GM23338 (cell line): Measurements from ENCODE around the gene NCOR2. TPM values are rescaled to one million over a fixed set of nuclear protein-coding genes. Genes with fewer than 3 reads are reported as not detected.

Experiments used
- ATAC-seq: fragments of 200-7000 bp; cut with Tn5 transposase; 3 replicates; pipeline ENCODE4 v1.9.1; 2020
- DNase-seq: peaks from one replicate; pipeline ENCODE4 v3.0.0-alpha.2; 2015; ENCODE audit warnings: low spot score
- H2AFZ ChIP-seq: fragments of 200-600 bp; sonication (generic); 2 replicates; pipeline ENCODE4 v1.8.0; 2016; ENCODE audit warnings: antibody characterized with exemption, mild to moderate bottlenecking, moderate library complexity
- H3F3A ChIP-seq: fragments of 200-600 bp; sonication (generic); replicated peaks from 2 replicates; pipeline ENCODE4 v1.8.0; 2017; ENCODE audit warnings: antibody characterized with exemption, mixed run types, low read depth
- H3K27ac ChIP-seq: fragments of 200-600 bp; sonication (generic); 2 replicates; pipeline ENCODE4 v1.6.1; 2016; ENCODE audit warnings: low read depth
- H3K27me3 ChIP-seq: fragments of 200-600 bp; sonication (generic); 2 replicates; pipeline ENCODE4 v1.8.0; 2016; ENCODE audit warnings: mild to moderate bottlenecking, mixed run types, moderate library complexity; ENCODE audit not compliant: insufficient read depth
- H3K36me3 ChIP-seq: fragments of 200-600 bp; sonication (generic); 2 replicates; pipeline ENCODE4 v1.8.0; 2016; ENCODE audit warnings: mild to moderate bottlenecking; ENCODE audit not compliant: insufficient read depth
- H3K4me1 ChIP-seq: fragments of 200-600 bp; sonication (generic); 2 replicates; pipeline ENCODE4 v1.8.0; 2016; ENCODE audit warnings: mild to moderate bottlenecking, moderate library complexity; ENCODE audit not compliant: insufficient read depth
- H3K4me2 ChIP-seq: fragments of 200-600 bp; sonication (generic); 2 replicates; pipeline ENCODE4 v1.7.1; 2017; ENCODE audit warnings: mixed run types
- H3K4me3 ChIP-seq: fragments of 200-600 bp; sonication (generic); 2 replicates; pipeline ENCODE4 v1.6.1; 2016; ENCODE audit warnings: mixed run types
- H3K79me2 ChIP-seq: fragments of 200-600 bp; sonication (generic); replicated peaks from 2 replicates; pipeline ENCODE4 v1.8.0; 2017; ENCODE audit warnings: mild to moderate bottlenecking; ENCODE audit not compliant: insufficient read depth
- H3K9me2 ChIP-seq: fragments of 200-600 bp; sonication (generic); 2 replicates; pipeline ENCODE4 v1.8.0; 2017; ENCODE audit not compliant: insufficient read depth
- H4K20me1 ChIP-seq: fragments of 200-600 bp; sonication (generic); replicated peaks from 2 replicates; pipeline ENCODE4 v1.8.0; 2017; ENCODE audit warnings: mild to moderate bottlenecking; ENCODE audit not compliant: insufficient read depth
- H3K27ac Mint-ChIP-seq: 2 replicates; pipeline ENCODE4 v1.8.0; 2020; ENCODE audit warnings: inconsistent platforms, mild to moderate bottlenecking, moderate library complexity, mixed read lengths
- H3K27me3 Mint-ChIP-seq: 3 replicates; pipeline ENCODE4 v1.8.0; 2022; ENCODE audit warnings: low read depth, mild to moderate bottlenecking, moderate library complexity, mixed read lengths, inconsistent platforms; ENCODE audit not compliant: insufficient read depth, poor library complexity
- H3K36me3 Mint-ChIP-seq: 3 replicates; pipeline ENCODE4 v1.8.0; 2021; ENCODE audit warnings: low read depth, mild to moderate bottlenecking, inconsistent platforms, moderate library complexity, mixed read lengths
- H3K4me1 Mint-ChIP-seq: 3 replicates; pipeline ENCODE4 v1.8.0; 2020; ENCODE audit warnings: mild to moderate bottlenecking, inconsistent platforms, mixed read lengths
- H3K4me3 Mint-ChIP-seq: 3 replicates; pipeline ENCODE4 v1.8.0; 2021; ENCODE audit warnings: moderate library complexity, mild to moderate bottlenecking, inconsistent platforms, mixed read lengths
- H3K9me3 Mint-ChIP-seq: 3 replicates; pipeline ENCODE4 v1.8.0; 2020; ENCODE audit warnings: moderate library complexity, mild to moderate bottlenecking, inconsistent platforms, mixed read lengths
- CREB1 ChIP-seq: fragments of 250-450 bp; sonication (Bioruptor Pico); IDR thresholded peaks from 2 replicates; pipeline ENCODE4 v1.5.0; 2020; ENCODE audit warnings: low read depth, mild to moderate bottlenecking, moderate library complexity
- CTCF ChIP-seq, 2 experiments: fragments of 200-600 bp in 1 of 2; sonication (generic) in 1 of 2; conservative IDR thresholded peaks; 2 replicates each; pipeline versions ENCODE4 v1.5.1 to v1.6.1; 2016 to 2017; ENCODE audit warnings: antibody characterized with exemption in 2 of 2, low read depth in 2 of 2, mild to moderate bottlenecking in 2 of 2, moderate library complexity in 1 of 2
- ETS1 ChIP-seq: IDR thresholded peaks from 2 replicates; pipeline ENCODE4 v1.6.1; 2016; ENCODE audit warnings: antibody characterized with exemption
- EZH2 ChIP-seq: fragments of 200-600 bp; sonication (generic); IDR thresholded peaks from one replicate; pipeline ENCODE4 v1.8.0; 2017; ENCODE audit warnings: antibody characterized with exemption, mild to moderate bottlenecking, low read depth; ENCODE audit not compliant: unreplicated experiment
- EZH2phosphoT487 ChIP-seq: fragments of 200-600 bp; sonication (generic); IDR thresholded peaks from one replicate; pipeline ENCODE4 v1.8.1; 2018; ENCODE audit warnings: antibody characterized with exemption; ENCODE audit not compliant: unreplicated experiment
- JUNB ChIP-seq: IDR thresholded peaks from one replicate; pipeline ENCODE4 v1.6.1; 2016; ENCODE audit warnings: antibody characterized with exemption; ENCODE audit not compliant: unreplicated experiment
- NANOG ChIP-seq: IDR thresholded peaks from 2 replicates; pipeline ENCODE4 v1.6.1; 2016; ENCODE audit warnings: antibody characterized with exemption, borderline replicate concordance
- POLR2AphosphoS5 ChIP-seq: IDR thresholded peaks from 2 replicates; pipeline ENCODE4 v1.6.1; 2016; ENCODE audit warnings: antibody characterized with exemption, low read depth
- REST ChIP-seq: IDR thresholded peaks from one replicate; pipeline ENCODE4 v1.6.1; 2018; ENCODE audit warnings: antibody characterized with exemption; ENCODE audit not compliant: unreplicated experiment
- STAT1 ChIP-seq: IDR thresholded peaks from one replicate; pipeline ENCODE4 v1.6.1; 2016; ENCODE audit warnings: antibody characterized with exemption; ENCODE audit not compliant: unreplicated experiment
- ZNF114 ChIP-seq: fragments of 250-450 bp; sonication (Bioruptor Pico); IDR thresholded peaks from 2 replicates; pipeline ENCODE4 v1.5.0; 2020; ENCODE audit warnings: mild to moderate bottlenecking, moderate library complexity
- ZNF331 ChIP-seq: fragments of 250-450 bp; sonication (Bioruptor Pico); IDR thresholded peaks from 2 replicates; pipeline ENCODE4 v1.5.0; 2020; ENCODE audit warnings: low read depth, mild to moderate bottlenecking, moderate library complexity
- ZNF462 ChIP-seq: fragments of 250-450 bp; sonication (Bioruptor Pico); IDR thresholded peaks from 2 replicates; pipeline ENCODE4 v1.5.0; 2020; ENCODE audit warnings: mild to moderate bottlenecking, moderate library complexity
- polyA plus RNA-seq: library from polyadenylated mRNA; unstranded; fragments of >200 nt; fragmentation: Nextera tagmentation; extraction: Ambion mirVana; gene quantifications from 2 replicates; pipeline ENCODE4 v1.2.1, GENCODE V29; 2016
- total RNA-seq: library from RNA; depleted of rRNA; stranded (reverse); fragments of >200 nt; shearing (Covaris generic); gene quantifications from 2 replicates; pipeline ENCODE4 v1.2.3, GENCODE V29; 2014

The NCOR2 gene
- total and polyA plus RNA-seq, 2 experiments from 2014 or later, result 69.6 to 190 TPM

- Mint-ChIP-seq H3K4me1 (0 out of 3 replicates have a peak, but pooled peaks cover 1% of the 10 kb centered on the region), H3K27ac (no peak overlapping the region), H3K36me3 (no peaks in the 10 kb centered on the region), H3K4me3 (no peak overlapping the region), H3K9me3 (no peaks in the 10 kb centered on the region; the same call in 1 of the 3 replicates), H3K27me3 (peaks cover 12% of the 10 kb centered on the region)
- ATAC-seq (no peak), DNase-seq (no peak)
- TF ChIP-seq ETS1 (no peak), REST (no peak), POLR2AphosphoS5 (no peak), ZNF462 (CRISPR knock-in tag) (no peak), CTCF (conservative IDR thresholded peaks at IDR 0.05; ENCODE audit: low read depth in 2 of 2) (no peak), ZNF114 (CRISPR knock-in tag) (no peak), JUNB (no peak), NANOG (no peak), STAT1 (no peak), EZH2phosphoT487 (no peak), EZH2 (no peak), ZNF331 (CRISPR knock-in tag) (no peak), CREB1 (CRISPR knock-in tag) (no peak)
- H3K79me2 ChIP-seq, result no peaks in the 10 kb centered on the region
- H3K4me3 ChIP-seq, result no peak overlapping the region
- 0 out of 2 replicates have a peak, but pooled peaks cover 2% of the 10 kb centered on the region for H3K9me2 ChIP-seq
- no peaks in the 10 kb centered on the region for H3K4me1 ChIP-seq
- no peak overlapping the region for H3K4me2 ChIP-seq
- H2AFZ ChIP-seq, result no peak overlapping the region
- no peaks in the 10 kb centered on the region for H4K20me1 ChIP-seq
- H3F3A ChIP-seq, result no peaks in the 10 kb centered on the region
- H3K36me3 ChIP-seq, result no peaks in the 10 kb centered on the region
- H3K27ac ChIP-seq, result no peak overlapping the region
- no peaks in the 10 kb centered on the region for H3K27me3 ChIP-seq
Observed at GRCh38 chr12:124593851-124594401, 26.5 kb upstream of the NCOR2 start.
